NCI-H1930 (cell line): ENCODE results near the gene DISP3.

Experiments
- DNase-seq, 2 experiments: peaks; one replicate each; lab custom pipeline; 2025; lab: John Stamatoyannopoulos, UW

The DISP3 gene

GRCh38 chr1:11461531-11462137 lies 17.3 kb upstream of the DISP3 start:
- no peak for DNase-seq

DNA sequence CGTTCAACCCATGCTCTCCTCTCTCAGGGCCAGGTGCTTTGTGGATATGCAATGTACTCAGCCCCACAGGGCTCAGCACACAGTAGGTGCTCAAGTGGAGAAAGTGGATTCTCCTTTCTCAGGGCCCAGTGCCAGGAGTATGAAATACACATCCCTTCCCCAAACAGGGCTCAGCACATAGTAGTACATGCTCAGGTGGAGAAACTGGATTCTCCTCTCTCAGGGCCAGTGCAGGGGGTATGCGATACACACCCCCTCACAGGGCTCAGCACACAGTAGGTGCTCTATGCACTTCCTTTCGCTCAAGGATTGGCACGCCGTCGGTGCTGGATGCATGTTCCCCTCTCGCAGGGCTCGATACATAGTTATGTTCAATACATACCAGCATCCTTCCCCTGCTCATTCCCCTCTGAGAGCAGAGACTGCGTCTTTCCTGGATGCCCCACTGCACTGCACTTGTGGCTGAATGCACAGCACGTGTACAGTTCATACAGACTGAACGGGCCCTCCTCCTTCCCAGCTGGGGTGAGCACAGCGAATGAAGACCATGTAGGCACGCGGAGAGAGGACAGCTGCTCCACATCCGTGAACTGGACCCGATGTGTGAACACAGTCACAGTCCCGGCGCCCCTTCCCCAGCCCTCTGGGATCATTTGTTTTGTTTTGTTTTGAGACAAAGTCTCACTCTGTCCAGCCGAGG lies 16.6 kb upstream of the DISP3 start:
- DNase-seq, result no peak

DNA sequence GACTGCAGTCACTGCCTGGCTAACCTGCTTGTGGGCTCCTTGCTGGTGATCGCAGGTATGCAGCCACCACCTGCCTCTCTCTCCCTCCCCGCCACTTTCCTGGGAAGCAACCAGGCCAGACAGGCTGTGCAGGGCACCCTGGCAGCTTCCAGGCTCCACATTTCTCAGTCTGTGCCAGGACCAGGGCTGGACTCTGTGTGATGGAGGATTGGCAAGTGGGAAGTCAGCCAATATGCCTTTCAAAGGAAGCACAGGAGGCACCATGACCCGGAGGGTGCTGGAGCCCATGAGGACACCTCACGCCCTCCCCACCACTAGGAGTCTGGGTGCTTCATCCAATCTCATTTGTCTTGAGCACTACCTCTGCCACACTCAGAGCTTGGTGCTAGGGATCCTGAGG lies 15.8 kb upstream of the DISP3 start:
- DNase-seq, result no peak

DNA sequence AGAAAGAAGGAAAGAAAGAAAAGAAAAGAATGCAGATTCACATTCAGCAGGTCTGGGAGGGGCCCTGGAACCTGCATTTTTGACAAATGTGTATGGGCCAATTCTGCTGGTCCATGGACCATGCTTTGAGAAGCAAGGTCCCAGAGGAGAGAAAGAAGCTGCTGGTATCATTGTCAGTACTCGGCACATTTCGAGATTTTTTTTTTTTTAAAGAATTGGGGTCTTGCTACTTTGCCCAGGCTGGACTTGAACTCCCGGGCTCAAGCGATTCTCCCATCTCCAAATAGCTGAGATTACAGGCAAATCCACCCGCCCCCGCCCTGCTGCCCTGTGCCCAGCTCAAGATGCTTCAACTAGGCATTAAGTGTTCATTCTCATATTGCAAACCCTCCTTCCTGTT lies 13.6 kb upstream of the DISP3 start:
- no peak for DNase-seq

DNA sequence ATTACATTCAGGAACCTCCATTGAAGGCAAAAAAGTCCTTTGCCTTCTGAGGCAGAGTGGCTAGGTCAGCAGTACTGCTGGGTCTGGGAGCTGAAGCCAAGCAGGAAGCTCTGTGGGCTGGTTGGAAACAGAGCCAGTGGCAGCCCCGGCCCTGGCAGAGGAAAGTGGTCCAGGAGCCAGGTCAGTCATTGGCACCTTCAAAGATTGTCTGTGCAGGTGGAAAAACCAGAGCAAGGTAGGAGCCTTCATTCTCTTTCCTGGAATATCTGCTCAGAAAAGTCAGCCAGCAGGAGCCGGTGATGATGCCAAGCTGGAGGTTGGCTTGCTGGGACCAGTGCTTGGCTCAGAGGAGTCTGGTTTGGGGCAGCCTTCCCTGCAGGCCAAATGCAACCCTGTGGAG lies 12.5 kb upstream of the DISP3 start:
- DNase-seq, result no peak

- no peak for DNase-seq
These were observed 10.1 kb upstream of the DISP3 start for GRCh38 chr1:11468878-11469277.

- DNase-seq, result no peak
These were observed 8.0 kb upstream of the DISP3 start for GRCh38 chr1:11470912-11471311.

DNA sequence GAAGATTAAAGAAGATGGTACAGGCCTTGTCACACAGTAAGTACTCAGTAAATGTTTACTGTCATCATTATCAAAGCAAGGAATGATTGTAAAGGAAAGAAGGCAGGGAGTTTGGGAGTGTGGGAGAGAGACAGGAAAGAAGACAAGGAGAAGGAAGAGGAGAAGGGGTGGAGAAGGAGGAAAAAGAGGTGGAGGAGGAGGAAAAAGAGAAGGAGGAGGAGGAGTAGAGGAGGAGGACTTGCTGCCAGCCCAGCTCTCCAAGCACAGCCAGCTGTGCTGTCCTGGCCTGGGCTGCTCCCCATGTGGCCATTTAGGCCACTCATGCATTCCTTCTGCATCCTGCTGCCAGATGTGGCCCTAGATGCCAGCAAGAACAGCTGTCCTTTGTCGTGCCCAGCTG lies 7.5 kb upstream of the DISP3 start:
- DNase-seq, result no peak

DNA sequence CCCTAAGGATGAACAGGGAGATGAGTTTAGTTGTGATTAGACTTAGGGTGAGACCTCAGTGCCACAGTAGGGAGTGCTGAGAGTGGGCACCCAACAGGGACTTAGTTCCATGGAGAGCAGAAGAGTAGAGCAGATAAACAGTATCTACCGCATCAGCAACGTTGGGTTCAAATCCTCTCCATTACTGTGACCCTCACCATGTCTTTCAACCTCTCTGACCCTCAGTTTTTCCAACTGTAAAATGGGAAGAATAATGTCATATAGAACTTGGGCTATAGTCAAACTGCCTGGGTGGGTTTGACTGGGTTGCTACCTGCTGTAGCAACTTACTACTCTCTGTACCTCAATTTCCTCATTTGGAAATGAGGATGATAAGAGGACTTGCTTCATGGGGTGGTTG lies 6.7 kb upstream of the DISP3 start:
- no peak for DNase-seq

GRCh38 chr1:11472741-11473140 lies 6.2 kb upstream of the DISP3 start:
- DNase-seq, result no peak

GRCh38 chr1:11473491-11474034 lies 5.4 kb upstream of the DISP3 start:
- no peak for DNase-seq

DNA sequence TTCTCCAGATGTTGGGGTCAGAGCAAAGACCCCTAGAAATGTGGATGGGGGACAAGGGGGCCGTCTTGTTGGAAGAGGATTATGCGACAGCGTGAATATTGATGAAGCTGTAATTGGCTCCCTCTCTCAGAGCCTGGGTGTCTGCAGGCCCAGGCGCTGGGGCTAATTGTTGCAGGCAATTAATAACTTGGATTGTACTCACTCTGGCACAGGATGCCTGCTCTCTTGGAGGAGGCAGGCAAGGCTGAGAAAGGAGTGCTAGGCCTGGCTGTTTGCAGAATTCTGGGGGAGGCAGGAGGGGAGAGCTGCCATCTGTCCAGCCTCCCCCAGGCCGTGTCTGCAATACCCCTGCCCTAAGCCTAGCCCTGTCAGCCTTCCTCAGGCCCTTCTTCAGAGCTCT lies 4.1 kb upstream of the DISP3 start:
- DNase-seq, result no peak

DNA sequence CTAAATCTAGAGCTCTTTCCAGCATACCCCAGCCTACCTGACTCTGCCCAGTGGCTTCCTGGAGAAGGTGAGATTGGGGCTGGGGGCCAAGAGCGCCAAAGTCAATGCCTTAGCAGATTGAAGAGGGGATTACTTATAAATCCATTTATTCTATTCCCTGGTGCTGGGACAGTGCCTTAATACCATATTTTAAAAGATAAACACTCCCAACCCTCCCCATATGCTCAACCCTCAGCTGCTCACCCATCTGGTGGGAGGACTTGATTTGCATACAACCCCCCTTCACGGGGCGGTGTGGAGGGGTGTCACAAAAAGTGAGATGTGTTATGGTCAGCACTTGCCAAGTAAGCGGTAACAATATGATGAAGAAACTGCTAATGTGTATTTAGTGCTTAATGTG lies 3.2 kb upstream of the DISP3 start:
- DNase-seq, result no peak

DNA sequence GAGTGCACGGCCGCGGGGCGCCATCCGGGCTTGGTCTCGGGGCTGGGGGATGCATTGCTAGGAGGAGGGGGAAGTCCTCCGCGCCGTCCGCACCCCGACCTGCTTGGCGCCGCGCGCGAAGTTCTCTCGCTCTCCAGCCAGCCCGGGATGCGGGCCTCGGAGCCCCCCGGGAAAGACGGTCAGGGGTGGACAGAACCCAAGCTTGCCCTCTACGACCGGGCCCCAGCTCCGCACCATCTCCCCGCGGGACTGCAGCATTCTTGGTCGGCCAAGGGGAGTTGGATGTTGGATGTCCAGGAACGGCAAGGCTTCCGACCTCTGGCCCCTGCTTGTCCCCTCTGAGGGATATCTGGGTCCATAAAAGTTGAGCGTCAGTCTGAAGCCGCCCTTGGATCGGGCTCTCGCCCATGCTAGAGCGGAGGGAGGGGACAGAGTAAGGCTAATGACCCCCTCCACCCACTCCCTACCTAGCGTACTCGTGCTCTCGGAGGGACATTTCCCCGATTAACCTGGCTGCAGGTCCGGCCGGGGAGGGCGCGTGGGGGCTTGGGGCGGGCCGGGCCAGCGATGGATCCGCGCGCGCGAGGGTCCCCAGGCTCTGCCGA lies 522 bp downstream of the DISP3 start:
- DNase-seq, result no peak

DNA sequence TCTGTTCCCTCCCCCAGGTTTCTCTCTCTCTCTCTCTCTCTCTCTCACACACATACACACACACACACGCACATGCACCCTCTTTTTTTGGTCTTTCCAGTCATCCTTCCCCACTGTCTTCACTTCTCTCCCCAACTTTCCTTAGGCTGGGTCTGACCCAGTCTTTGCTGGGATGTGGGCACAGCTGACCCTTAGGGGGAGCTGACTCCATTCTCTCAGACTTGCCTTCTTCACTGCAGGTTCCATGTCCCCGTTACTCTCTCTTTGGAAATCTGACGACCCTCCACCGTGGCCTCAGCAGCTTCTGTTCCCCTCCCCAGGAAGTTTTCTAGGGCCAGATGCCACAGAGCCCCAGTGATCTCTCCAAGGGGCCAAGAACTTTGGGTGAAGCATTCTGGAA lies 2.1 kb downstream of the DISP3 start:
- DNase-seq, result no peak

DNA sequence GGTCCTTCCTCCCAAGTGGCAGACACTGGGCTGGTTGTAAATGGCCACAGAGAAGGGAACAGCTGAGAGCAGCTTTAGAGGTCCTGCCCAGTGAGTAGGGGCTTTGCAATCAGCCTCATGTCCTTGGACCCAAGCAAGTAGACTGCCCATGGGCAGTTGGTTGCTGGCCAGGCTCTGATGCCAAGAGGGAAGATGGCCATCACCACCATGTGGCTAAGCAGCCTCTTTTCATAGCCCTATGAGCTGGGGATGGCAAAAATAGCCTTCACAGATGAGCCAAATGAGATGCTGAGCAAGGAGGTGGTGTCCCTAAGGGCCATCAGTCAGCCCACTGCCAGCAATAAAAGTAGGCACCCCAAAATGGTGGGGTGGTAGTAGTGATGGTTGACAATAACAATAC lies 3.2 kb downstream of the DISP3 start:
- no peak for DNase-seq

DNA sequence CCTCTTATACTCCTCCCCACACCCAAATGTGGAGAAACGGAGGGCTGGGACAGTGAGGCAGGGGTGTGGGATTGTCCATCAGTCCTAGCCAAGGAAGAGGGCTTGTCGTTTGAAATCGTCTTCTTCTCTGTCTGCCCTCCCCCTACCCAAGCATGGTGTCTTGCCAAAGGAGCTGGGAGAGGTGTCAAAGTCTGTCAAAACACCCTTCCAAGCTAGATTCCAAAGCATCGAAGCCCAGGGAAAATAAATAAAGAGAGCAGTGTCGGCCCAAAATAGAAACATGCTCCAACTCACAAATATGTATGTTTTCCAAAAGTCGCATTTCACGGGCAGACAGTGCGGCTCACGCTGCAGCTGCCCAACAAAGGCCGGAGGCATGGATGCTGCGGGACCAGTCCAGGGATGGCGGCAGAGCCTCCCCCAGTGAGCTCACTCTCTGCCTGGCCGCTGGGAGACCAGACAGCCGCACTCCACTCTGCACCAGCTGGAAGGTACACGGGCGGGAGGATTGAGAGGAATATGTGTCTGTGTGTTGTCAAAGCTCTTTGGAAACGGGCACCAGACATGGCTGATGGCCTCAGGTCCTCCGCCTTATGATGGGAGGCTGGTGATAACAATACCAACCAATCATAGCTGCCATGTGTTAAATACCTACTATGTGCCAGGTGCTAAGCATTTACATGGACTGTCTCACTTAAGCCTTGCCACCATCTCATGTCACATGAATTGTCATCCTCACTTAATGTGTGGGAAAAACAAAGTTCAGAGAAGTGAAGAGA lies 3.9 kb downstream of the DISP3 start:
- DNase-seq, result no peak

- no peak for DNase-seq
These were observed 4.8 kb downstream of the DISP3 start for GRCh38 chr1:11483581-11484320.

- DNase-seq, result no peak
These were observed 5.3 kb downstream of the DISP3 start for GRCh38 chr1:11484321-11484655.

- DNase-seq, result no peak
These were observed 6.2 kb downstream of the DISP3 start for GRCh38 chr1:11485191-11485590.

DNA sequence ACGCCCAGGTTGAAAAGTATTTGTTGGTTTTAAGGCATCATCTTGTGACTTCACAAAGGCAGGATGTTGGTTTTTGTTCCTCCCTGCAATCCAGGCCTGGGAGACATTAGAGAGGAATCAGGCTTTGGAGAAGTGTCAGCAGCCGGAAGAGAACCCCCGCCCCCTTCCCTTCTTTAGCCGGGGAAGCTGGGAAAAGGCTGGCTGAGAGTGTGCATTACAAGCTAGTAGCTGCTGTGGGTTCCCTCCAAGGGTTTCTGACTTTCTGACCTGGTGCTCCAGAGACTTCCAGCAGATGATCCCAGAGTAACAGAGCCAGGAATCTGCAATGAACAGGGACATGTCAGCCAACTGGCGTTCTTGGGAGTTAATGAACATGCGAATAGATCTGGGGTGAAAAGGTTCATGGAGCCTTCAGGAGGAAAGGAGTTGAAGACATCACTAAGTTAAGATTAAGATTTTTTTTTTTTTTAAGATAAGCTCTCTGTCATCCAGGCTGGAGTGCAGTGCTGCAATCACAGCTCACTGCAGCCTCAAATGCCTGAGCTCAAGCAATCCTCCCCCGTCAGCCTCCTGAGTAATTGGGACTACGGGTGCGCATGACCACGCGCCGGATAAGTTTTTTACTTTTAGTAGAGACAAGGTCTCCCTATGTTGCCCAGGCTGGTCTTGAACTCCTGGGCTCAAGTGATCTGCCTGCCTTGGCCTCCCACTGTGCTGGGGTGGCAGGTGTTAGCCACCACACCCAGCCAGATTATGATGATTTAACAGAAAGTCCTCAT lies 7.5 kb downstream of the DISP3 start:
- DNase-seq, result no peak
